HG02571 (cell line): ENCODE results near the gene NDUFA7.
"Not testable (repeated sequence)": the region's sequence is repeated elsewhere in the genome, so short reads cannot be mapped to it uniquely, and the experiment has no call there.

Source experiments
- ATAC-seq: cut with Tn5 transposase; IDR thresholded peaks from one replicate; pipeline ENCODE4 v1.9.1; 2021; ENCODE audit warnings: mild to moderate bottlenecking, moderate library complexity; ENCODE audit not compliant: unreplicated experiment

Gene NDUFA7

GRCh38 chr19:8321067-8321985 is at the start of gene NDUFA7, which contains the start of gene RPS28:
TSS of gene NDUFA7 (minus strand) at chr19:8321375. CDS start at chr19:8321358, 17 bp downstream.
TSS of gene RPS28 (plus strand) at chr19:8321496. CDS start at chr19:8321531, 35 bp downstream.
- ATAC-seq = peak; percentile 86

GRCh38 chr19:8370176-8371010 is 49.2 kb upstream of the NDUFA7 start:
- no peak for ATAC-seq

- no peak for ATAC-seq
Measured at GRCh38 chr19:8367327-8368001, 46.3 kb upstream of the NDUFA7 start.

- no peak for ATAC-seq
Measured at GRCh38 chr19:8366961-8367326, 45.8 kb upstream of the NDUFA7 start.

GRCh38 chr19:8366121-8366581 is 45.0 kb upstream of the NDUFA7 start:
- ATAC-seq = no peak

GRCh38 chr19:8363803-8364771 is 42.9 kb upstream of the NDUFA7 start, which contains the start of gene ANGPTL4:
TSS of gene ANGPTL4 (plus strand) at chr19:8364155. CDS start at chr19:8364322, 167 bp downstream.
- no peak for ATAC-seq

GRCh38 chr19:8361921-8362793 is 41.0 kb upstream of the NDUFA7 start:
- ATAC-seq = no peak

- ATAC-seq = no peak
Measured at GRCh38 chr19:8360196-8360595, 39.0 kb upstream of the NDUFA7 start.

GRCh38 chr19:8358948-8359347 is 37.8 kb upstream of the NDUFA7 start:
- no peak for ATAC-seq

GRCh38 chr19:8357007-8357521 is 35.9 kb upstream of the NDUFA7 start:
- ATAC-seq = no peak

- no peak for ATAC-seq
Measured at GRCh38 chr19:8355631-8356402, 34.6 kb upstream of the NDUFA7 start.

GRCh38 chr19:8352845-8353244 is 31.7 kb upstream of the NDUFA7 start:
- not testable (repeated sequence) for ATAC-seq

GRCh38 chr19:8352134-8352827 is 31.1 kb upstream of the NDUFA7 start:
- no peak for ATAC-seq

- not testable (repeated sequence) for ATAC-seq
Measured at GRCh38 chr19:8349629-8350372, 28.6 kb upstream of the NDUFA7 start.

- no peak for ATAC-seq
Measured at GRCh38 chr19:8343483-8343844, 22.3 kb upstream of the NDUFA7 start.

GRCh38 chr19:8342684-8343482 is 21.7 kb upstream of the NDUFA7 start, which contains the start of gene KANK3:
TSS of gene KANK3 (minus strand) at chr19:8343262. CDS start at chr19:8337828, 5,434 bp downstream.
- ATAC-seq = peak; percentile 86
